Measurements from ENCODE around the gene VPS36.

- TF ChIP-seq CTCF (IDR thresholded peaks at IDR 0.05) (no peak), EZH2 (IDR thresholded peaks at IDR 0.05; ENCODE audit: borderline replicate concordance, insufficient read depth, low read depth, low read length, poor library complexity, severe bottlenecking) (no peak)
These were observed 38.8 kb downstream of the VPS36 start for GRCh38 chr13:52411629-52412028.

All from B cell (primary cell).